ENCODE measurements around the gene CTNNA2. TPM values are rescaled to one million over a fixed set of nuclear protein-coding genes. Genes with fewer than 3 reads are reported as not detected.

The CTNNA2 gene
- total and polyA plus RNA-seq, 7 donors, result 0.03 to 0.36 (median 0.17) TPM; not detected in 4

- Histone ChIP-seq H3K27me3 (ENCODE audit: insufficient read depth in 3 of 3, low read length in 2 of 3) (peaks cover 0 to 2% (median 0%) of the 10 kb centered on the region in 3 donors), H3K9me3 (no peaks in the 10 kb centered on the region), H3K4me1 (no peaks in the 10 kb centered on the region), H3K4me3 (no peak overlapping the region), H3K36me3 (ENCODE audit: insufficient read depth in 1 of 2, low read depth in 1 of 2) (no peaks in the 10 kb centered on the region), H3K27ac (no peak overlapping the region)
- ATAC-seq (no peak), DNase-seq (no peak)
- intact Hi-C loops (cut with DNase I), result no loop called here
- 76 to 79% (median 76%) methylated on average over 3 of the region's 3 CpGs for WGBS, 3 donors
- TF ChIP-seq CTCF (IDR thresholded peaks at IDR 0.05), result no peak
Measured at GRCh38 chr2:80519121-80519643, 1006.3 kb downstream of the CTNNA2 start.

GRCh38 chr2:80519699-80520291, 1006.9 kb downstream of the CTNNA2 start:
- H3K4me1 ChIP-seq, result no peaks in the 10 kb centered on the region
- no peaks in the 10 kb centered on the region for H3K36me3 ChIP-seq (ENCODE audit: insufficient read depth in 1 of 2, low read depth in 1 of 2)
- intact Hi-C loops (cut with DNase I), result no loop called here
- H3K27me3 ChIP-seq (ENCODE audit: insufficient read depth in 3 of 3, low read length in 2 of 3), result peaks cover 0 to 2% (median 0%) of the 10 kb centered on the region in 3 donors
- no peak overlapping the region for H3K27ac ChIP-seq
- 74 to 96% (median 88%) methylated on average over 1 of the region's 1 CpG for WGBS, 3 donors
- ATAC-seq (no peak), DNase-seq (no peak)
- H3K9me3 ChIP-seq, result no peaks in the 10 kb centered on the region
- no peak overlapping the region for H3K4me3 ChIP-seq
- TF ChIP-seq CTCF (IDR thresholded peaks at IDR 0.05), result no peak

GRCh38 chr2:80525152-80525551, 1012.3 kb downstream of the CTNNA2 start:
- no peak overlapping the region for H3K4me3 ChIP-seq
- no peaks in the 10 kb centered on the region for H3K9me3 ChIP-seq
- DNase-seq (no peak), ATAC-seq (no peak)
- intact Hi-C loops (cut with DNase I), result no loop called here
- no peaks in the 10 kb centered on the region for H3K36me3 ChIP-seq (ENCODE audit: insufficient read depth in 1 of 2, low read depth in 1 of 2)
- H3K4me1 ChIP-seq, result no peaks in the 10 kb centered on the region
- no peak overlapping the region for H3K27ac ChIP-seq
- WGBS, 3 donors, result 70 to 82% (median 72%) methylated on average over 2 of the region's 2 CpGs
- no peaks in the 10 kb centered on the region for H3K27me3 ChIP-seq (ENCODE audit: insufficient read depth in 3 of 3, low read length in 2 of 3)
- TF ChIP-seq CTCF (IDR thresholded peaks at IDR 0.05), result no peak

GRCh38 chr2:80527119-80527518, 1014.3 kb downstream of the CTNNA2 start:
- 74 to 82% (median 79%) methylated on average over 3 of the region's 3 CpGs for WGBS, 3 donors
- no peak overlapping the region for H3K27ac ChIP-seq
- no peak for ATAC-seq
- H3K27me3 ChIP-seq (ENCODE audit: insufficient read depth in 3 of 3, low read length in 2 of 3), result no peaks in the 10 kb centered on the region
- no peaks in the 10 kb centered on the region for H3K9me3 ChIP-seq
- intact Hi-C loops (cut with DNase I), result no loop called here
- no peak for DNase-seq
- H3K4me1 ChIP-seq, result no peaks in the 10 kb centered on the region
- no peak overlapping the region for H3K4me3 ChIP-seq
- TF ChIP-seq CTCF (IDR thresholded peaks at IDR 0.05), result no peak
- H3K36me3 ChIP-seq (ENCODE audit: insufficient read depth in 1 of 2, low read depth in 1 of 2), result no peaks in the 10 kb centered on the region
